ENCODE measurements around the gene AGGF1.

DNA sequence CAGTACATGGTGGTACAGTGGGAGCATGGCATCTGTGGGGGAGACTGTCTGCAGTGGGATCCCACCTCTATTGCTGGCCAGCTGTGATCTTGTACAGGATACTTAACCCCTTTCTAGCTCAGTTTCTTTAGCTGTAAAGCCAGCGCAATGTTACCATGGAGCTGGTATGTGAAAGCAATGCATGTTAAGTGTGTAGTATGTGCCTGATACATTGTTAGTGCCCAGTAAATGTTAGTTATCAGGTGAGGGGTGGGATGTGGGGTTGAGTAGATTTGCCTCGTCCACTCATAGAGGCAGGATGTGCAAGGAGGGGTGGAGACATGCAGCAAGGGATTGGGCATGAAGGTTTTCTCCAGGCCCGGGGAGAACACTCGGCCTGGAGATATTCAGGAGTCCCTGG, 44.5 kb downstream of the AGGF1 start:
- no peak for TF ChIP-seq CTCF (optimal IDR thresholded peaks at IDR 0.05 in 1 of 3, IDR thresholded peaks at IDR 0.05 in 1 of 3, conservative IDR thresholded peaks at IDR 0.05 in 1 of 3; ENCODE audit: extremely low read depth in 1 of 3, insufficient read depth in 2 of 3, low read length in 3 of 3)
- no peak for TF ChIP-seq EZH2 (IDR thresholded peaks at IDR 0.05; ENCODE audit: low read length)
